SK-MEL-5 (cell line): ENCODE results near the gene MAPK6. TPM values are rescaled to one million over a fixed set of nuclear protein-coding genes. Genes with fewer than 3 reads are reported as not detected.

Experiments used
- DNase-seq: peaks from one replicate; pipeline ENCODE4 v3.0.0-alpha.2; 2016; ENCODE audit warnings: low read depth, low spot score
- in situ Hi-C: cut with HindIII; loops from 2 replicates; pipeline ENCODE4 v1.10.0; 2016; ENCODE audit warnings: low sequenced_read_pairs, high pct_unique_total_duplicates, low pct_unique_long_range_greater_than_20kb
- total RNA-seq: library from RNA; depleted of rRNA; stranded (reverse); fragments of >200 nt; shearing (Covaris generic); gene quantifications from 2 replicates; pipeline ENCODE4 v1.2.3, GENCODE V29; 2014; rRNA removed

Gene MAPK6
- total RNA-seq, 1 experiment from 2014 or later: 54.5 TPM

GRCh38 chr15:52107238-52107637, 88.2 kb downstream of the MAPK6 start:
- no peak for DNase-seq
- in situ Hi-C loops: no loop called here

DNA sequence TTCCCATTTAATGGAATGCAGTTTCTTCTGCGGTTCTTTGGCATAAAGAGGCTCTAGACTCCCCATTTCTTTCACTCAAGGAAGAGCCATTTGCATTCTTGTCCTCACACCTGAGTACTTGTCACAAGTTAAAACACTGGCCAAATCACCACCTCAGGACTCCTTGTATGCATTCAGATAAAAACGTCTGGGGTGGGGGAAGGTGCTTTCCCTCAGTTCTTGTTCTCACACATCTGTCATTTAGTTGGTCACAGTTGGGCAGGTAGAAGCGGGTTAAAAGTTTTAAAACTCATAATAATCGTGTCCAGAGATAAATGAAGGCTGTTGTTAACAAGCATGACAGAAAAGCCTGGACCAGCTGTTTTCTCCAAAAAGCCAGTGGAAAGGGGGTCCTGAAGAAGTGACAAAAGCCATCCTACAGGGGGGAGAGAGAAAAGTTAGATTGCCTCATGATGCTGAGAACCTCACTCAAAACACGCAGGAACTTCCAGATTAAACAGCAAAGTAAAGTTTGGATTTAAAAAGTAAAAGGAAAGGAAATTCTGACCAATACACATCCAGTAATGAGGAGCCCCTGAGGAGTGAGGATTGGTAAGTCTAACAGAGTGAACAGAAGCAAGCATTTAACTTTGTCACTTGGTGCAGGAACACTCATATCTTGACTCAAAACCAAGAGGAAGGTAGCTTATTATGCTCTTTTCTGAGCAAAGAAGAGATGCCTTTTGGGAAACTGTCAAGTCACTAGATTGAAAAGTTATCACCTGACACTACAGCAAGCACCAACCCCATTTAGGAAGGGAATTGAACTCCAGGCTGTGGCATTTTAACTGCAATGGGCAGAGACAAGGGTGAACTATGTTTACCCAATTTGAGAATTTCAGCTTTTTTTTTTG, 90.8 kb downstream of the MAPK6 start:
- in situ Hi-C loops: no loop called here
- no peak for DNase-seq

DNA sequence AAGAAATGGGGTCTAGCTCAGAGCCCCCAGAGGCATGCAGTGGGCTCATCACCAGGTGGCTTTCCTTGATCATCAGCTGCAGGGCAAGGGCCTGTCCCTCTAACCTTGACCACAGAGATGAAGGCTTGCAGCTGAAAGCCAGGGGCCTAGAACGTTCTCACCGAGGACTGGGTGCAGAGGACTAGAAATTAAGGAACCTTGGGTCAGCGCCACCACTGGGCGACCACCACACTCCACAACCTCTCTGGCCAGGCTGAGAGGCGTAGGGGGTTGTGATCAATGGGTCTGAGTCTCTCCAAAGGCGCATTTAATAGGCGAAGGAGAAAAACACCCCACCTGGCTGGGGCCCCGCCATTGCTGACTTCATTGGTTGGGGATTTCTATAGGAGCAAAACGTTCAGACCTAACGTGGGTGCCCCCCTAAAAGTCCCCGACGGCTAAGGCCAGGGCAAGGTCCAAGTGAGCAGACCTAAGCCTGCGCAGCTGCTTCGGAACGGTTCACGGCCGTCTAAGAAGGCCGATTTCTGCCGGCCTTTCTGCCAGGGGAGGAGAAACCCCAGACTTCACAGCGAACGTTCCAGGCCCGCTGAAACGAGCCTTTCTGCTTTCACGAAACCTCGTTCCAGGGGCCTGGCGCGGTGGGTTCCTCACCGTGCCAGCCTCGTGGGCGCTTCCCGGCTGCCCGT, 92.6 kb downstream of the MAPK6 start:
- DNase-seq: no peak

DNA sequence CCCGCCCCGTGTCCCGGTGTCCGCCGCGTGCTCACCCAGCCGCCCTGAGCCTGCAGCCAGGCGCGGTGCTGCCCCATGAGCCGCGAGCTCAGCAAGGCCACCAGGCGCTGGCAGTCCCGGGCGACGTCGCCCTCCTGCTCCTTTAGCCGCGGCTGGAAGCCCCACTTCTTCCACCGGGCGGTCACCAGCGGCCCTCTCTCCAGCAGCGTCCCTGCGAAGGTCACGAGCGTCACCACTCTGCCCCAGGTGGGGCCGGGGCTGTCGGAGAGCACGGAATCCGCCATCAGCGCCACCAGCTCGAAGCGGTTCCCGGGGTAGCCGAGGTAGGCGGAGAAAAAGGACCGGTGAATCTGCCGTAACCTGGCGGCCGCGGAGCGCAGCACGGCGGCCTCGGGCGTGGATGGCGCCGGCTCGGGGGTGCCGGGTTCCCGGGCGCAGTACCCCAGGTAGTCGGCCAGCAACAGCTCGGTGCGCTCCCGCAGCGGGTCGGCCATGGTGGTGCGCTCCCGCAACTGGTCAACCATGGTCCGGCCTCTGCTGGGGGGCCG, 93.3 kb downstream of the MAPK6 start:
- in situ Hi-C loops: no loop called here
- DNase-seq: no peak

More for the DNA sequence above, 92.6 kb downstream of the MAPK6 start:
- in situ Hi-C loops: no loop called here

- in situ Hi-C loops: no loop called here
- no peak for DNase-seq
Measured at GRCh38 chr15:52113235-52113634, 94.2 kb downstream of the MAPK6 start.

GRCh38 chr15:52113708-52114107, 94.7 kb downstream of the MAPK6 start:
- DNase-seq: no peak
- in situ Hi-C loops: no loop called here

- DNase-seq: no peak
- in situ Hi-C loops: no loop called here
Measured at GRCh38 chr15:52114261-52115055, 95.4 kb downstream of the MAPK6 start.

- in situ Hi-C loops: no loop called here
- no peak for DNase-seq
Measured at GRCh38 chr15:52115598-52116427, 96.8 kb downstream of the MAPK6 start.

Other genes with a start within 250 kb of the MAPK6 start
- gene TMOD3, start 189.6 kb upstream of the MAPK6 start, total RNA-seq: 19.3 and 26.2 TPM in 2 replicates
- 29.0 and 29.6 TPM in 2 replicates for gene LEO1, start 47.4 kb upstream of the MAPK6 start, total RNA-seq
- not detected in 2 replicates for gene BCL2L10, start 93.6 kb downstream of the MAPK6 start, total RNA-seq
- 24.1 and 28.2 TPM in 2 replicates for gene GNB5, start 172.2 kb downstream of the MAPK6 start, total RNA-seq